HG02885 (cell line): ENCODE results near the gene SREK1.
"Not testable (repeated sequence)": the region's sequence is repeated elsewhere in the genome, so short reads cannot be mapped to it uniquely, and the experiment has no call there.

Experiments used
- ATAC-seq: cut with Tn5 transposase; IDR thresholded peaks from one replicate; pipeline ENCODE4 v1.9.1; 2021; ENCODE audit warnings: mild to moderate bottlenecking; ENCODE audit not compliant: unreplicated experiment, poor library complexity

The SREK1 gene, protein sequence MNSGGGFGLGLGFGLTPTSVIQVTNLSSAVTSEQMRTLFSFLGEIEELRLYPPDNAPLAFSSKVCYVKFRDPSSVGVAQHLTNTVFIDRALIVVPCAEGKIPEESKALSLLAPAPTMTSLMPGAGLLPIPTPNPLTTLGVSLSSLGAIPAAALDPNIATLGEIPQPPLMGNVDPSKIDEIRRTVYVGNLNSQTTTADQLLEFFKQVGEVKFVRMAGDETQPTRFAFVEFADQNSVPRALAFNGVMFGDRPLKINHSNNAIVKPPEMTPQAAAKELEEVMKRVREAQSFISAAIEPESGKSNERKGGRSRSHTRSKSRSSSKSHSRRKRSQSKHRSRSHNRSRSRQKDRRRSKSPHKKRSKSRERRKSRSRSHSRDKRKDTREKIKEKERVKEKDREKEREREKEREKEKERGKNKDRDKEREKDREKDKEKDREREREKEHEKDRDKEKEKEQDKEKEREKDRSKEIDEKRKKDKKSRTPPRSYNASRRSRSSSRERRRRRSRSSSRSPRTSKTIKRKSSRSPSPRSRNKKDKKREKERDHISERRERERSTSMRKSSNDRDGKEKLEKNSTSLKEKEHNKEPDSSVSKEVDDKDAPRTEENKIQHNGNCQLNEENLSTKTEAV

DNA sequence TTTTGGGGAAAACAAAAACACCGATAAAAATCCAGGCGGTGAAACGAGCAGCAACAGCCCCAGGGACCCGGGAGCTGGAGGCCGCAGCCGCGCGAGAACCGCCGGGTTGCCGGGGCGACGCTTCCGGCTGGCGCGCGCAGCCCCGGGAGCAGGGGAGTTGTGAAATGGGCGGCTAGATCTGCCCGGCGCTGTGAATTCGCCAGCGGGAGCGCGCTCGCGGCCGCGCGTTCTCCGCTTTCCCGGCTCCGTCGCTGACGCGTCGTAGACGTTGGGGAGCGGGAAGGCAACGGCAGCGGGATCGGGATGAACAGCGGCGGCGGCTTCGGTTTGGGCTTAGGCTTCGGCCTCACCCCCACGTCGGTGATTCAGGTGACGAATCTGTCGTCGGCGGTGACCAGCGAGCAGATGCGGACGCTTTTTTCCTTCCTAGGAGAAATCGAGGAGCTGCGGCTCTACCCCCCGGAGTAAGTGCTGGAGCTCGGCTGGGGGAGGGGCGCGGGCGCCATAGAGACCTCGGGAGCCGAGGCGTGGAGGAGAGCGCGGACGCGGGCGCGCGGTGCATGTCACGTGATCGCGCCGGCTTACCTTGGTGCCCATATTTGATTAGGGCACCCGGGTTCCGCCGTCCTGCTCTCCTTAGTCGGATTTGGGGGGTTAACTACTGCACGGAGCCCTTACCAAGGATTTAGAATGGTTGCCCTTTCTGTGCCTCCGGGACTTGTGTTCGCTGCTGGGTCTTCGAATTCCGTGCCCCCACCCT lies at the start of gene SREK1:
Gene SREK1, plus strand, starts transcription at position 227 of the 760 bp plus-strand sequence. Its CDS starts 77 bp downstream, at position 304.
- ATAC-seq, result peak; percentile 90

DNA sequence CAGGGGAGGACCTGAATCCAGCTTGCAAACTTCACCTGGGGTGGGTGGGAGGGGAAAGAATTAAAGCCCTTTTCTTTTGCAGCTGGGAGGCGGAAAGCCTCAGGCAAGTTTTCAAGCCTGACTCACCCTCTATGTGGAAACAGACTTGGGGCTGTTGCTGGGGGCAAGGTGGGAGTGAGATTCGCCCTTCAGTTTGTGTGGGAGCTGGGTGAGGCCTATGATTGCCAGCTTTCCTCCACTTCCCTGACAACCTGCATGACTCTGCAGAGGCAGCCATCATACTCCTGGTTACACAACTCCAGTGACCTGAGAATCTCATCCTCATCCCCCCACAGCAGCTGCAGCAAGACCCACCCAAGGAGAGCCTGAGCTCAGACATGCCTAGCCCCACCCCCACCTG lies 43.2 kb upstream of the SREK1 start:
- no peak for ATAC-seq

DNA sequence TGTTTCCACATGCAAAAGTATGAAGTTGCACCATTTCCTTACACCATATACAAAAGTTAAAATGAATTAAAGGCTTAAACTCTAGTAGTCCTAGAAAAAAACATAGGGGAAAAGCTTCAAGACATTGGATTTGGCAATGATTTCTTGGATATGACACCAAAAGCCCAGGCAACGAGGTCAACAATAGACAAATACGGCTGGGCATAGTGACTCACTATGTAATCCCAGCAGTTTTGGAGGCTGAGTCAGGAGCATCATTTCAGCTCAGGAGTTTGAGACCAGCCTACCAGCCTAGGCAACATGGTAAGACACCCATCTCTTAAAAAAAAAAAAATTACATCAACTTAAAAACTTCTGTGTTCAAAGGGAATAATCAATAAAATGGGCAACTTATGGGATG lies 30.9 kb upstream of the SREK1 start:
- ATAC-seq, result no peak

DNA sequence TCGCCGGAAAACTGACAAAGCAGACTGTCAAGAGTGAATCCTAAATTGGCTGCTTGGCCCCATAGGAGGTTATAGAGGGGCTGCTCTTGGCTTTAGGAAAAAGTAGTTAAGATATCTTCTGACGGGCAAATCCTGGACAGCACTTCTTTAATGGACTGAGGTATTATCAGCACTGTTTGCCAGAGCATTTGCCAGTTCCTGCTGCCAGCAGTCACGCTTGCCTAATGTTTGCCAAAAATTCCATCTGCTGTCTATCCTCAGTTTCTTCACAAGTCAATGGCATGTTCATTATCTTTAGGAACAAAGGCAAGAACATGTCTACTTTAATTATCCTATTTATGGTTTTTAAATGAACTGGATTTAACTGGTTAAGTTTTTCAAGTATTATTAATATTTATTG lies 25.8 kb upstream of the SREK1 start:
- no peak for ATAC-seq

DNA sequence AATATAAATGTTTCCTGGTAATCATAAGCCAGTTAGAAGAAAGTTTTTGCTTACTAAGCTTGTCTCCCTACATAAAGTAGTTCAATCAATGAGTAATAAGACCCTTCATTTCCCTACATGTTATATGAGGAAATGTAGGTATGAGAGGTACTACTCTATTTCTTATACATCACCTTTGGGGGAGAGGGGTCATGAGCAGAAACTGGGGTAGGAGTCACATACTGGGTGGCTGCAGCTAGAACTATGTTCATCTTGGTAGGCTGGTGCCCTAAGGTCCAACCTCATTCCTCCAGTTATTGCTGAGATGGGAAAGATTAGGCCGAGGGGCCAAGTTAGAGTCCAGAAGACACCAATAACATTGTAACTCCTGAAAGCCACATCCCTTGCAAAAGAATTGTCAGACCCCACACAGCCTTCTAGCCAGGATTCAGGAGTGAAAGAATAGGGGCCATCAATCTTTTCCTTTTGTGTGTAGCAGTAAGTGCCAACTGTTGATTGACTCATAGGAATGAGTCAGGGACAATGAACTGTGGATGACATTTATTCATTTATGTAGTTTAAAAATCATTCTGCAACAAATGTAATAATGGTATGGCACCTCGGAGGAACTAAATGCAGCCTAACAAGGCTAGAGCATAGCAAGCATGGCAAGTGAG lies 21.6 kb upstream of the SREK1 start:
- ATAC-seq, result no peak

DNA sequence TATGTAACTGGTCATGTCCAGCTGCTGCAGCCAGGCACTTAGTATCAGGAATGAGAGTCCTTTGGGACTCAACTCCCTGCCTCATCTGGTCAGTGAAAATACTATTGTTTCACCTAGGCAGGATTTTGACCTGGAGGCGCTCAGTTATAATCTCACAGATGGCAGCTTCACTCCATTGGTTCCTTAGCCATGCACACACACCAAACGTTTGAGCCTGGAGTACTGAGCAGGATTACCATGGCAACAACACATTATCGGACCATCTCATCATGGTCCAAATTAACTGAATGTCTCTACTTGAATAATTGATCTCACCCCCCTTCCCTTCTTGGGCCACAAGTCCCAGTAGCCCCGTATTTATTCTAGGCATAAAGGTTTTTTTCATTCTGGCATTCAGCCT lies 15.0 kb upstream of the SREK1 start:
- no peak for ATAC-seq

DNA sequence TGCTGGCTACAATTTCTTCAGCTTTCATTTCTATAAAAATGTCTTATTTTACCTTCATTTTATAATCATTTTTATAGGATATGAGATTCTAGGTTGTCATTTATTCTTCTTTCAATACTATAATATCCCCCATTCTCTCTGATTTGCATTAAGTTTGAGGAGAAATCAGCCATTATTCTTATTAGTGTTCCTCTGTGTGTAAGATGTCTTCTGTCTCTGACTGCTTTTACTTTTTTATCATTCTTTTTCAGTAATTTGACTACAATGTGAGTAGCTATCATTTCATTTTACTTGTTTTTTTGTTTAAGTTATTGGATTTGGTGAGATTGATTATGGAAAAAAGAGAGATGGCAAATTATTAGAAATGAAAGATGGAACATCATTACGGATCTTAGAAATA lies 13.6 kb upstream of the SREK1 start:
- ATAC-seq, result no peak

DNA sequence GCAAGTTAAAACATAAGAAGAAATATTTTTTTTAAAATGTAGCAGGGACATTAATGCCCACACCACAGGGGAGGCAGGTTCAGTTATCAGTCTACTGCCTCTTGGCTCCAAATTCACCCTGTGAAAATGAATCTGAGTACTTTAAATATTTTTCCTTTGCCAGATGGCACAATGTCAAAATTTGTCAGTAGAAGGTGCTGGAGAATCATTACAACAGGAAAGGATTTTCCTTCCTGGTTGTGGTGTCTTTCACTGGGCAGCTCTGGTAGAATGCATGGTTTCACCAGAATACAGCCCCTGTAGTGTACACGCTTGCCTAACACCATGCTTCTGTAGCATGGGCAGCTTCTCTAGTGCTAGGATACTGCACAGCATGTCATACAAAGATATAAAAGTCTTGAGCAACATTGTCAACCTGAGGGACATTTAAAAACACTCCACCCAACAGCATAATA lies 9.7 kb upstream of the SREK1 start:
- no peak for ATAC-seq

DNA sequence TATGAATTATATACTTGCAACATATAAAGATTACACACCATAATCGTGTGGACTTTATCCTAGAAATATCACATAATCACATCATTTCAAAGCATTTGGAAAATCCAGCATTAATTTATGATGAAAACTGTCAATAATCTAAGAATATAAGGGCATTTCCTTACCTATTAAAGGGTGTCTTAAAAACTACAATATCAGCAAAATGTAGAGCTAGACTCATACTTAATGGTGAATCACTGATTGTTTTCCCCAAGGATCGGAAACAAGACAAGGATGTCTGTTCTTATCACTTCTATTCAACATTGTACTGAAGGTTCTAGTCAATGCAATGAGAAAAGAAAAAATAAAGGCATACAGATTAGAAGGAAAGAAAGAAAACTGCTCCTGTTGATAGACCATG lies 8.0 kb upstream of the SREK1 start:
- no peak for ATAC-seq

DNA sequence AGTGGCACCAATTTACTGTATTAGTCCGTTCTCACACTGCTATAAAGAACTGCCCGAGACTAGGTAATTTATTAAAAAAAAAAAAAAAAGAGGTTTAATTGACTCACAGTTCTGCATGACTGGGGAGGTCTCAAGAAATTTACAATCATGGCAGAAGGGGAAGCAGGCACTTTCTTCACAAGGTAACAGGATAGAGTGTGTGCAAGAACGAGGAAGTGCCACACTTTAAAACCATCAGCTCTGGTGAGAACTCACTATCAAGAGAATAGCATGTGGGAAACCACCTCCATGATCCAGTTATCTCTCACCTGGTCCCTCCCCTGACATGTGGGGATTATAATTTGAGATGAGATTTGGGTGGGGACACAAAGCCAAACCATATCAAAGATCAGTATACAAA lies 7.2 kb upstream of the SREK1 start:
- not testable (repeated sequence) for ATAC-seq

DNA sequence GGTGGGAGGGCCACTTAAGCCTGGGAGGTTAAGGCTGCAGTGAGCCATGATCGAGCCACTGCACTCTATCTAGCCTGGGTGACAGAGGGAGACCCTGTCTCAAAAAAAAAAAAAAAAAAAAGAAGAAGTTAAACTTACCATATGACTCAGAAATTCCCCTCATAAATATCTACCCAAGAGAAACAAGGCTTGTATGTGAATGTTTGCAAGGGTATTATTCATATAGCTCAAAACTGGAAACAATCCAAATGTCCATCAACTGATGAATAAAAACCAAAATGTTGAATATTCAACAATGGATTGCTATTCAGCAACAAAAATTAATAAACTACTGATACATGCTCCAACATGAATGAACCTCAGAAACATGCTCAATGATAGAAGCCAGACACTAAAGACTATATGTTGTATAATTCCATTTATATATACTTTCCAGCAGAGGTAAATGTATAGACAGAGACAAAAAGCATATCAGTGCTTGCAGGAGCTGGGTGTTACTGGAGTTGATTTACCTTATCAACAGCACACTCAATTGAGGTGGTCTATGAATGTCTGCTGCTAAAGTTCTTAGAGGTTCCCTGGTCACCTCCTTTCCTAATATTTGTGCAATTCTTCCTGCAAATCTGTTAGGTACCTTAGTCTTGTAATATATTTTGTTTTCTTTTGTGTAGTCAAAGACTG lies 5.3 kb upstream of the SREK1 start:
- no peak for ATAC-seq

DNA sequence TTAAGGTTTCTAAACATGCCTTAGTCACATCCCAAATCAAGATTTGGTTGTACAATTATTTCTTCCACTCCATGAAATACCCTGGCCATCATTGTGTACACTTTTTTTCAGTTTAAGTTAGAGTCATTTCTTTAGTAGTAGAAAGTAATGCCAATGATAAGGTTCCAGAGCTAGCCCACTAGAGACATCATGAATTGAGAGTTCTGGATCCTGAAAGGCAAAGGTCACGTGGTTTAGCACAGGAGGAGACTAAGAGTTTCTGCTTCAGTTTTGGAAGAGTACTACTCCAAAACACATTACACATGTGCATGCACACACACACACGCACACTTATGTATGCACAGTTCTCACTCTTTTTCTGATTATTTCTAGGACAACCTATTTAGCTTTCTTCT lies 4.8 kb upstream of the SREK1 start:
- ATAC-seq, result no peak

DNA sequence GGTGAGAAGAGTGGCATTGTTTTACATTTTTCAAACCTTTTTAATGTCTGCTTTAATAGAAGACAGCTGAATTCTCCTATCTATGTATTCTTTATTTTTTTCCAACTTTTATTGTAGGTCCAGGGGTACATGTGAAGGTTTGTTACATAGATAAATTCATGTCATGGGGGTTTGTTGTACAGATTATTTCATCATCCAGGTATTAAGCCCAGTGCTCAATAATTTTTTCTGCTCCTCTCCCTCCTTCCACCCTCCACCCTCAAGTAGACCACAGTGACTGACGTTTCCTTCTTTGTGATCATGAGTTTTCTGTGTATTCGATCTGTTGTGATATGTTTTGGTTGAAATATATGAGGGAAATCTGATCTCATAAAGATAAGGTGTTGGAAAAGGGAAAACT lies 1.7 kb upstream of the SREK1 start:
- no peak for ATAC-seq

DNA sequence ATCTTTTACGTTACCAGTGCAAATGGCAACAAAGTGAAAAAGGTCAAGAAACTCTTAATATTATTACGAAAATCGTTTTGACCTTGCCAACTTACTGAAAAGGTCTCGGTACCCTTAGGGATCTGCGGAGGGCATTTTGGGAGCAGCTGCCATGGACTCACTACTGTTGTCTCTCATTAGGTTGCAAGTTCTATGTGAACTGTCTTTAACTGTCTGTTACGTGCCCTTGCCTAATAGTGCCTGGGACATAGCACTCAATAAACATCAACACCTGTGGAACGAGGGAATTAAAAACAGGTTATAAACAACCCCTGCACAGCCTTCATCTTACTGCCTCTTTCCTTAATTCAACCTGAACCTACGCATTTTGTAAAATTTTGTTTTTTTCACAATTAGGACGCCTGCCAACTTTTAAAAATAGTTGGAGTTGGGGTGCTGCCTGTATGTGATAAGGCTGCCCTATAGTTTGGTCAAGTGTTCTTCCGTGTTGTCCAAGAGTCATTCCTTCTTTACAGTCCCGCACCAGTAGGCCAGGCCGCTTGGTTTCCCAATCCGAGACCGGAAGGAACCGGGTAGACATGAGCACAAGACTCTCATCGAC lies 527 bp upstream of the SREK1 start:
- peak; percentile 29 for ATAC-seq

DNA sequence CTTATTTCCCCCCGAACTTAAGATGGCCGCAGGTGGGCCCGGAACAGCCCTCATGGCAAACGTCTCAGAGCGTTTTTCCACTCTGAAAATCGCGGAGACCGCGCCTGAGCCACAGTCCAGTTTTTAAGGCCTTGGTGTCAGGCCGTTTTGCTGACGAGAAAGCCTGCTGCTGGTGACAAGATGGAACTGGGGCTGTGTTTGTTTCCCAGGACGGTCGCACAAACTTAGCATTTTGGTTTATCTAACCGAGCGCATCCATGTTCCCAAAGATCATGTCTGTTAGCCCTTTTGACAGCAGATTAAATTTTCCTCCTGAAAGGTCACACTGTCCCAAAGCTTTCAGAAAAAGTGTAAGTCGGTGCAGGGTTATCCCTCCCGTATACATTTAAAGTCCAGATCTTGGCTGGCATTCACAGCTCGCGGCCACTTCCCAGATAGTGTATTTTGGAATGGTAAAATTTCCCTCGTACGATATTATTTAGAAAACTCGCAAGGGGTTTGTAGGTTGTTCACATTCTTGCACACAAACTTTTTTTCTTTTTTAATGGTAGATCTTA lies 812 bp downstream of the SREK1 start:
- ATAC-seq, result peak; percentile 60

DNA sequence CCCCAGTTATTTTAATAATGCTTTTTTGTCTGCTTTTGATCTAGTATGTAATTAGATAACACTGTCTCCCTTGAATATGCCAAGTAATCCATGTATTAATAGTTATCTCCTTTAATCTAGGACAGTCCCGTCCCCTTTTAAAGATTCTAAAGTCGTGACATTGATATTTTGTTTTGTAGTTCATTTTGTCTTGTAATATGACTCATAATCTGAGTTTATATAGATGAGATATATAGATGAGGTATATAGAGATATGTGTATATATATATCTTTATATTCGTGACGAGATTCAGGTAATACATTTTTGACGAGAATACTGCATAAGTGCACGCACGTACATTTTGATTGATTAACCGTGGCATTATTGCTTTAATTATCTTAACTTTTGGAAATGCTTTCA lies 1.6 kb downstream of the SREK1 start:
- no peak for ATAC-seq

DNA sequence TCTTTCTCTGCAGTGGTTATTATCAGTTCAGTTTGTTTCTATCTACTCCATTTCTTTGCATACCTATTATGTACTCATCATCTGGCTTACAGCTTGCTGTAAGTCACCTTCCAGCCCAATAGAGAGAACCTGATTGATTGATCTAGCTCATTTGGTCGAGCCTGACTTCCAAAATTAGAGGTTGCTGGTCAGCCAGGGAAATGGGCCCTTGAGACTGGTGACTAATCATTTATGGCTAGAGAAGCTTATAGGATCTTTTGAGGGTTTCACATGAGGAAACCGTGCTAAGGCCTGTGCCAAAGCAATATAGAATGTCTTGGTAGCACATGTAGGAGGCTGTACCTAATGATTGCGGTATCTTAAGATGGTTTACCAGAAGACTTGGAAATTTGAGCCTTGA lies 5.8 kb downstream of the SREK1 start:
- ATAC-seq, result no peak

DNA sequence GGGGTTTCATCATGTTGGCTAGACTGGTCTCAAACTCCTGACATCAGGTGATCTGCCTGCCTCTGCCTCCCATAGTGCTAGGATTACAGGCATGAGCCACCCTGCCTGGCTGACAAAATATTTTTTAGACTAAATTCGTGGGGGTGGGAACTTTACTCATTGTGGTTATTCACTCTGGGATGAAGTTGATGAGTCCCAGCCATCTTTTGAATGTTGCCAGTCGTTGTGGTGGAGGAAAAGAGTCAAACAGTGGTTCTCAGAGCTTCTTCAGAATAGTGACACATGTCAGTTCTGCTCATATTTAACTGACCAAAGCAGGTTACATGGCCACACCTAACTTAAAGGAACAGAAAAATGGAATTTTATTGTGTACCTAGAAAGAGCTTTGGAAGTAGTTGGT lies 6.9 kb downstream of the SREK1 start:
- no peak for ATAC-seq

DNA sequence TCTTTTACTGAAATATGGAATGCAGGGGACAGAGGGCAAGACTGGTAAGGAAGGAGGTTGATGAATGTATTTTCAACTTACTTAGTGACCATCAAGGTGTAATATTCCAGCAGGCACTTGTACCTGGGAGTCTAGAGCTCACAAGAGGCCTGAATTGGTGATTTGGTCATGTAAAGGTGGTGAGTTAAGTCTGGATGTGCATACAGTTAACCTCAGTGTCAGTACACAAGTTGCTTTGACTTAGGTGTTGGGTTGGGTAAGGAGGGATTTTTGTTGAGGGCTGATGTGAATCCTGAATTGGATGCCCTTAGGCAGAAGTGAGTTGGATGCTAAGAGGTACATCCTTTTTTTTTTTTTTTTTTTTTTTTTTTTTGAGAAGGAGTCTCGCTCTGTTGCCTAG lies 7.4 kb downstream of the SREK1 start:
- ATAC-seq, result no peak
